A549 (cell line): ENCODE measurements around the gene TCP11L2. TPM values are rescaled to one million over a fixed set of nuclear protein-coding genes. Genes with fewer than 3 reads are reported as not detected.

Experiments used
- ATAC-seq, 2 experiments: fragments of 200-7000 bp in 1 of 2; fragments of >200 bp in 1 of 2; cut with Nextera tagmentation in 1 of 2; cut with Tn5 transposase in 1 of 2; 3 replicates each; pipeline versions ENCODE4 v1.8.0 to v1.9.1; 2018 to 2020; ENCODE audit warnings: mild to moderate bottlenecking in 1 of 2, moderate library complexity in 1 of 2
- CTCF ChIA-PET: fragments of 300-600 bp; sonication (Branson Sonifier 250); formaldehyde crosslinking; extraction: SDS; loops from one replicate; lab custom pipeline; 2021; ENCODE audit warnings: antibody characterized with exemption, inconsistent platforms; lab: Yijun Ruan, JAX
- POLR2A ChIA-PET: fragments of 350-600 bp; formaldehyde crosslinking; extraction: SDS; loops from one replicate; lab custom pipeline; 2021; ENCODE audit warnings: antibody characterized with exemption, inconsistent platforms; lab: Yijun Ruan, JAX
- DNase-seq, 2 experiments: peaks; one replicate each; pipeline versions ENCODE4 v3.0.0 to v3.0.0-alpha.2; 2011 to 2016; ENCODE audit warnings: low read depth in 1 of 2, low spot score in 1 of 2
- FAIRE-seq: peaks from 2 replicates; lab custom pipeline; 2011; peaks lifted over from hg19 to GRCh38; lab: Jason Lieb, UNC
- H3K27ac ChIP-seq, 2 experiments: fragments of >200 bp; sonication (Bioruptor Twin); formaldehyde crosslinking; 3 replicates each; pipeline ENCODE4 v1.5.1; 2016 to 2017
- H3K4me1 ChIP-seq: fragments of >200 bp; sonication (Bioruptor Twin); formaldehyde crosslinking; 3 replicates; pipeline ENCODE4 v1.6.1; 2016
- H3K4me2 ChIP-seq: fragments of >200 bp; sonication (Bioruptor Twin); formaldehyde crosslinking; 3 replicates; pipeline ENCODE4 v1.6.1; 2016
- H3K4me3 ChIP-seq: fragments of >200 bp; sonication (Bioruptor Twin); formaldehyde crosslinking; 3 replicates; pipeline ENCODE4 v1.5.1; 2016
- H3K9me3 ChIP-seq: fragments of >200 bp; sonication (Bioruptor Twin); formaldehyde crosslinking; 3 replicates; pipeline ENCODE4 v1.6.1; 2016
- BHLHE40 ChIP-seq: IDR thresholded peaks from 2 replicates; pipeline ENCODE4 v1.6.1; 2012; ENCODE audit warnings: low read depth, low read length, inconsistent platforms
- EHMT2 ChIP-seq: fragments of 200-600 bp; sonication (generic); IDR thresholded peaks from 2 replicates; pipeline ENCODE4 v1.6.1; 2016; ENCODE audit warnings: antibody characterized with exemption, low read depth, mild to moderate bottlenecking, moderate library complexity
- ESRRA ChIP-seq: fragments of 150-350 bp; IDR thresholded peaks from 2 replicates; pipeline ENCODE4 v1.6.1; 2014; ENCODE audit warnings: mild to moderate bottlenecking, low read length, borderline replicate concordance
- FOSB ChIP-seq: fragments of 250-450 bp; sonication (Bioruptor Pico); IDR thresholded peaks from 2 replicates; pipeline ENCODE4 v1.5.0; 2020; ENCODE audit warnings: mild to moderate bottlenecking, moderate library complexity
- FOSL2 ChIP-seq, 2 experiments: fragments of 450-650 bp in 1 of 2; fragments of >200 bp in 1 of 2; sonication (Bioruptor Twin) in 1 of 2; formaldehyde crosslinking; IDR thresholded peaks; 2 replicates each; pipeline versions ENCODE4 v1.5.0 to v1.6.1; 2016 to 2020; ENCODE audit warnings: mild to moderate bottlenecking in 1 of 2, moderate library complexity in 1 of 2
- FOXS1 ChIP-seq: fragments of 250-450 bp; sonication (Bioruptor Pico); IDR thresholded peaks from 2 replicates; pipeline ENCODE4 v1.5.0; 2020; ENCODE audit warnings: mild to moderate bottlenecking, moderate library complexity
- GATA3 ChIP-seq: IDR thresholded peaks from 2 replicates; pipeline ENCODE4 v1.6.1; 2012; ENCODE audit warnings: borderline replicate concordance
- HDAC2 ChIP-seq: fragments of 200-600 bp; sonication (generic); IDR thresholded peaks from 2 replicates; pipeline ENCODE4 v1.6.1; 2016
- HEYL ChIP-seq: fragments of 250-450 bp; sonication (Bioruptor Pico); IDR thresholded peaks from 2 replicates; pipeline ENCODE4 v1.8.0; 2021; ENCODE audit warnings: mild to moderate bottlenecking, moderate library complexity
- JUN ChIP-seq, 2 experiments: fragments of >200 bp; sonication (Bioruptor Twin); formaldehyde crosslinking; IDR thresholded peaks; 2 replicates in 1 of 2; 3 replicates in 1 of 2; pipeline ENCODE4 v1.6.1; 2016 to 2017
- KDM1A ChIP-seq: fragments of 200-600 bp; sonication (generic); IDR thresholded peaks from 2 replicates; pipeline ENCODE4 v1.6.1; 2016; ENCODE audit warnings: low read depth, mild to moderate bottlenecking
- KDM5A ChIP-seq: fragments of 200-600 bp; sonication (generic); IDR thresholded peaks from 2 replicates; pipeline ENCODE4 v1.6.1; 2016; ENCODE audit warnings: antibody characterized with exemption, mild to moderate bottlenecking
- MAFK ChIP-seq: fragments of 450-650 bp; IDR thresholded peaks from 2 replicates; pipeline ENCODE4 v1.6.1; 2014; ENCODE audit not compliant: partially characterized antibody
- MAZ ChIP-seq: fragments of 150-350 bp; IDR thresholded peaks from 2 replicates; pipeline ENCODE4 v1.6.1; 2014; ENCODE audit warnings: antibody characterized with exemption, low read depth, low read length, borderline replicate concordance
- NR3C1 ChIP-seq: fragments of >200 bp; sonication (Bioruptor Twin); formaldehyde crosslinking; IDR thresholded peaks from 3 replicates; pipeline ENCODE4 v1.6.1; 2017
- POLR2AphosphoS2 ChIP-seq: conservative IDR thresholded peaks from 2 replicates; pipeline ENCODE4 v1.6.1; 2012; ENCODE audit warnings: low read length, improper control_type of control experiment, inconsistent platforms
- RAD21 ChIP-seq, 2 experiments: fragments of >200 bp in 1 of 2; sonication (Bioruptor Twin) in 1 of 2; formaldehyde crosslinking in 1 of 2; IDR thresholded peaks in 1 of 2; conservative IDR thresholded peaks in 1 of 2; 2 replicates in 1 of 2; 3 replicates in 1 of 2; pipeline ENCODE4 v1.6.1; 2012 to 2018; ENCODE audit warnings: inconsistent platforms in 1 of 2
- RARB ChIP-seq: fragments of 250-450 bp; sonication (Bioruptor Pico); IDR thresholded peaks from 2 replicates; pipeline ENCODE4 v1.8.0; 2021; ENCODE audit warnings: mild to moderate bottlenecking, moderate library complexity
- RCOR1 ChIP-seq: fragments of 150-350 bp; IDR thresholded peaks from 2 replicates; pipeline ENCODE4 v1.6.1; 2014; ENCODE audit warnings: antibody characterized with exemption, low read length, low read depth
- RFX5 ChIP-seq: fragments of 450-650 bp; IDR thresholded peaks from 2 replicates; pipeline ENCODE4 v1.7.1; 2014; ENCODE audit warnings: antibody characterized with exemption, mild to moderate bottlenecking, moderate library complexity
- TFCP2L1 ChIP-seq: fragments of 250-450 bp; sonication (Bioruptor Pico); IDR thresholded peaks from 2 replicates; pipeline ENCODE4 v1.5.0; 2021; ENCODE audit warnings: mild to moderate bottlenecking
- ZC3H11A ChIP-seq: fragments of 450-650 bp; IDR thresholded peaks from 2 replicates; pipeline ENCODE4 v1.6.1; 2014; ENCODE audit warnings: antibody characterized with exemption, mild to moderate bottlenecking
- ZFP36 ChIP-seq: fragments of 450-650 bp; IDR thresholded peaks from 2 replicates; pipeline ENCODE4 v1.6.1; 2014; ENCODE audit warnings: borderline replicate concordance; ENCODE audit not compliant: partially characterized antibody
- ZNF302 ChIP-seq: fragments of 250-450 bp; sonication (Bioruptor Pico); IDR thresholded peaks from 2 replicates; pipeline ENCODE4 v1.9.0; 2021; ENCODE audit warnings: inconsistent platforms, mild to moderate bottlenecking, moderate library complexity
- ZSCAN20 ChIP-seq: fragments of 250-450 bp; sonication (Bioruptor Pico); IDR thresholded peaks from 2 replicates; pipeline ENCODE4 v1.8.0; 2022; ENCODE audit warnings: mild to moderate bottlenecking, moderate library complexity
- WGBS: methylation state at CpG from one replicate; pipeline ENCODE4 v1.1.6; 2017; ENCODE audit errors: missing lambda C conversion rate; 5-methylcytosine and 5-hydroxymethylcytosine counted together
- polyA plus RNA-seq, 4 experiments: library from polyadenylated mRNA; depleted of rRNA in 3 of 4; stranded (reverse); fragments of >200 nt; fragmentation: RNase III in 1 of 4; extraction: RNeasy Plus Mini Kit Qiagen cat#74134 plus additional on column Dnase treatment in 1 of 4; gene quantifications; 2 replicates in 3 of 4; 3 replicates in 1 of 4; pipeline ENCODE4 v1.2.3, GENCODE V29; 2011 to 2017
- TF ChIP-seq, protein P1 (sequence below): fragments of 250-450 bp; sonication (Bioruptor Pico); IDR thresholded peaks from 2 replicates; pipeline ENCODE4 v1.5.0; 2020; ENCODE audit warnings: low read depth, mild to moderate bottlenecking, moderate library complexity
- TF ChIP-seq, protein P2 (sequence below): IDR thresholded peaks from 2 replicates; pipeline ENCODE4 v1.6.1; 2012
- TF ChIP-seq, protein P3 (sequence below): fragments of >200 bp; sonication (Bioruptor Twin); formaldehyde crosslinking; IDR thresholded peaks from 3 replicates; pipeline ENCODE4 v1.6.1; 2016

TCP11L2 gene
- polyA plus RNA-seq, 2 of the 4 experiments (the other 2 are of a cell fraction): 4.1 to 16.6 TPM

DNA sequence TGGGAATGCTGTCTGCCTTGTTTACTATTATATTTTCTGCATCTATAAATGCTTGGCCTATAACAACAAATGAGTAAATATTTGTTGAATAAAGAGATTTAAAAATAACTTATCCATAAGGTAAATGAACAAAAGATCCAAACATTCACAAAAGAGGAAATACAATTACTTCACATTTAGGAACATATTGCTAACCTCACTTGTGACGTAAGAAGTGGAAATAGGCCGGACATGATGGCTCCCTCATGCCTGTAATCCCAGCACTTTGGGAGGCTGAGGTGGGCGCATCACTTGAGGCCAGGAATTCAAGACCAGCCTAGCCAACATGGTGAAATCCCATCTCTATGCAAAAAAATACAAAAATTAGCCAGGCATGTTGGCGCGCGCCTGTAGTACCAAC, 29.0 kb upstream of the TCP11L2 start:
- Histone ChIP-seq H3K9me3 (no peaks in the 10 kb centered on the region), H3K4me2 (no peak overlapping the region), H3K4me3 (no peak overlapping the region)
- no peak for DNase-seq
- no peak for TF ChIP-seq TFCP2L1 (CRISPR knock-in tag)
- no peak for TF ChIP-seq ZFP36
- TF ChIP-seq KDM1A: no peak
- no peak for TF ChIP-seq RFX5
- no peak for TF ChIP-seq RAD21 (conservative IDR thresholded peaks at IDR 0.05 in 1 of 2, IDR thresholded peaks at IDR 0.05 in 1 of 2)
- TF ChIP-seq JUN (IDR thresholded peaks at IDR 0.05): no peak
- no peak for TF ChIP-seq KDM5A
- no peak for TF ChIP-seq FOSL2 (IDR thresholded peaks at IDR 0.05)
- no peak for TF ChIP-seq FOSL2 (CRISPR knock-in tag; IDR thresholded peaks at IDR 0.05)
- TF ChIP-seq RARB (CRISPR knock-in tag): no peak
- TF ChIP-seq MAZ: no peak
- no peak for TF ChIP-seq GATA3
- no peak for TF ChIP-seq ZSCAN20 (CRISPR knock-in tag)
- TF ChIP-seq, protein P1, sequence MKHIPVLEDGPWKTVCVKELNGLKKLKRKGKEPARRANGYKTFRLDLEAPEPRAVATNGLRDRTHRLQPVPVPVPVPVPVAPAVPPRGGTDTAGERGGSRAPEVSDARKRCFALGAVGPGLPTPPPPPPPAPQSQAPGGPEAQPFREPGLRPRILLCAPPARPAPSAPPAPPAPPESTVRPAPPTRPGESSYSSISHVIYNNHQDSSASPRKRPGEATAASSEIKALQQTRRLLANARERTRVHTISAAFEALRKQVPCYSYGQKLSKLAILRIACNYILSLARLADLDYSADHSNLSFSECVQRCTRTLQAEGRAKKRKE (CRISPR knock-in tag): no peak
- no peak for TF ChIP-seq ESRRA
- TF ChIP-seq EHMT2: no peak
- TF ChIP-seq, protein P2, sequence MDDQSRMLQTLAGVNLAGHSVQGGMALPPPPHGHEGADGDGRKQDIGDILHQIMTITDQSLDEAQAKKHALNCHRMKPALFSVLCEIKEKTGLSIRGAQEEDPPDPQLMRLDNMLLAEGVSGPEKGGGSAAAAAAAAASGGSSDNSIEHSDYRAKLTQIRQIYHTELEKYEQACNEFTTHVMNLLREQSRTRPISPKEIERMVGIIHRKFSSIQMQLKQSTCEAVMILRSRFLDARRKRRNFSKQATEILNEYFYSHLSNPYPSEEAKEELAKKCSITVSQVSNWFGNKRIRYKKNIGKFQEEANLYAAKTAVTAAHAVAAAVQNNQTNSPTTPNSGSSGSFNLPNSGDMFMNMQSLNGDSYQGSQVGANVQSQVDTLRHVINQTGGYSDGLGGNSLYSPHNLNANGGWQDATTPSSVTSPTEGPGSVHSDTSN: no peak
- TF ChIP-seq, all 56 proteins: peak for 0
- CTCF ChIA-PET: interaction anchor here (0.6 to 0.9 kb wide), 2 partner anchors 8 to 22 kb away, joined by 3 read pairs; no protein-coding TSS in a partner anchor
- ATAC-seq (no peak), FAIRE-seq (no peak)
- Histone ChIP-seq H3K4me1 (peaks cover 17% of the 10 kb centered on the region), H3K27ac (no peak overlapping the region)
- POLR2A ChIA-PET: no interaction called here
- WGBS: 80% methylated on average over 6 of the region's 6 CpGs

DNA sequence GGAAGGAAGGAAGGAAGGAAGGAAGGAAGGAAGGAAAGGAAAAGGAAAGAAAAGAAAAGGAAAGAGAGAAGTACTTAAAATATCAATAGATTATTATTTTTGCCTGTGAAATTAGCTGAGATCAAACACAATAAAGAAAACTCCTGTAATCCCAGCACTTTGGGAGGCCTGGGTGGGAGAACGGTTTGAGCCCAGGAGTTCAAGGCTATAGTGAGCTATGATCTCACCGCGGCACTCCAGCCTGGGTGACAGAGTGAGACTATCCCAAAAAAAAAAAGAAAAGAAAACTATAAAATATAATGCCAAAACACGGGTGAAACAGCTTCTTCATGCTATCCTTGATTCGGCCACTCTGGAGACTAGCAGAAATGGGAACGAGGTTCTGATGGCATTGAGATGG, 28.5 kb upstream of the TCP11L2 start:
- TF ChIP-seq, protein P3, sequence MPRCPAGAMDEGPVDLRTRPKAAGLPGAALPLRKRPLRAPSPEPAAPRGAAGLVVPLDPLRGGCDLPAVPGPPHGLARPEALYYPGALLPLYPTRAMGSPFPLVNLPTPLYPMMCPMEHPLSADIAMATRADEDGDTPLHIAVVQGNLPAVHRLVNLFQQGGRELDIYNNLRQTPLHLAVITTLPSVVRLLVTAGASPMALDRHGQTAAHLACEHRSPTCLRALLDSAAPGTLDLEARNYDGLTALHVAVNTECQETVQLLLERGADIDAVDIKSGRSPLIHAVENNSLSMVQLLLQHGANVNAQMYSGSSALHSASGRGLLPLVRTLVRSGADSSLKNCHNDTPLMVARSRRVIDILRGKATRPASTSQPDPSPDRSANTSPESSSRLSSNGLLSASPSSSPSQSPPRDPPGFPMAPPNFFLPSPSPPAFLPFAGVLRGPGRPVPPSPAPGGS: no peak
- TF ChIP-seq HEYL (CRISPR knock-in tag): no peak
- no peak for TF ChIP-seq NR3C1
- TF ChIP-seq ZC3H11A: no peak
- no peak for TF ChIP-seq HDAC2
- TF ChIP-seq ESRRA: no peak
- no peak for TF ChIP-seq RCOR1
- no peak for TF ChIP-seq KDM1A
- TF ChIP-seq BHLHE40: no peak
- TF ChIP-seq TFCP2L1 (CRISPR knock-in tag): no peak
- TF ChIP-seq ZFP36: no peak
- TF ChIP-seq ZNF302 (CRISPR knock-in tag): no peak
- no peak for TF ChIP-seq FOXS1 (CRISPR knock-in tag)
- TF ChIP-seq MAFK: no peak
- TF ChIP-seq POLR2AphosphoS2: no peak
- TF ChIP-seq FOSB (CRISPR knock-in tag): no peak
- TF ChIP-seq FOSL2 (IDR thresholded peaks at IDR 0.05): no peak
- TF ChIP-seq FOSL2 (CRISPR knock-in tag; IDR thresholded peaks at IDR 0.05): no peak
- ChIA-PET POLR2A (no interaction called here), CTCF (interaction anchor here (0.6 kb wide), 1 partner anchor 8 kb away, joined by 3 read pairs; no protein-coding TSS in a partner anchor)
- no peak for DNase-seq
- Histone ChIP-seq H3K4me2 (no peak overlapping the region), H3K27ac (no peak overlapping the region; a peak in 1 of 6 replicates), H3K9me3 (no peaks in the 10 kb centered on the region), H3K4me3 (no peak overlapping the region), H3K4me1 (peaks cover 17% of the 10 kb centered on the region)
- no peak for FAIRE-seq
- no peak for ATAC-seq
- 82% methylated on average over 6 of the region's 6 CpGs for WGBS
